ENCODE data around the gene GNB1.

GRCh38 chr1:1773874-1774273, 117.0 kb downstream of the GNB1 start:
- TF ChIP-seq CTCF (IDR thresholded peaks at IDR 0.05) (no peak), POLR2A (IDR thresholded peaks at IDR 0.05) (no peak)
